Iris pigment epithelial cell (primary cell): Measurements from ENCODE around the gene MOCS1.

Experiments used
- DNase-seq: peaks from one replicate; pipeline ENCODE4 v3.0.0-alpha.2; 2011; ENCODE audit warnings: low read depth

MOCS1 gene

DNA sequence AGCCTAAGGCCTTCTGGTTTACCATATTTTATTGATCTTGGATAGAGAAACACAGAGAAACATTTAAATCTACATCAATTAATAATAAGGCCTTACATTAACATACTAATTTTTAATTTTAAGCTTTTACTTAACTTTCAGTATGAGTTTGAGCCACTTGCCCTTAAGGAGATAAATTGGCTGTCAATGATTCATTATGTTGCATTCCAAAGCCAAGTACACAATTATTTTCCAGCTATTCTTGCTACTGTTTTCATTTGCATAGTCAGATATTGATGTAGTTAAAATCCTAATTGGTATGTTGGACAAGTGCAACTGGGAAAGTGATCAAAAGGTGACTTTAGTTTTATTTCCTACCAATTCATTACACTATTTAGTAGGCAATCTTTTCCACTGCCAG lies 58.2 kb downstream of the MOCS1 start:
- no peak for DNase-seq

GRCh38 chr6:39873439-39873838 lies 60.8 kb downstream of the MOCS1 start:
- no peak for DNase-seq

GRCh38 chr6:39870950-39871349 lies 63.3 kb downstream of the MOCS1 start:
- no peak for DNase-seq

DNA sequence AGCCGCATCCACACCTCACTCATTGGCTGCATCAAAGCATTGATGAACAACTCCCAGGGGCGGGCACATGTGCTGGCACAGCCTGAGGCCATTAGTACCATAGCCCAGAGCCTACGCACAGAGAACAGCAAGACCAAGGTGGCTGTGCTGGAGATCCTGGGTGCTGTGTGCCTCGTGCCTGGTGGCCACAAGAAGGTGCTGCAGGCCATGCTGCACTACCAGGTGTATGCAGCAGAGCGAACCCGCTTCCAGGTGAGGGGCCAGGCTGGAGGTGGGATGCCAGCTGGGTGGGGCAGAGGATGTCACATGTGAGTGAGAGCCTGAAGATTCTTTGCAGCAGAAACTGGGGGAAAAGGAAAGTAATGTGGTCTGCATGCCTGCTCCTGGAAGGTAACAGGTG lies 66.7 kb downstream of the MOCS1 start:
- no peak for DNase-seq

DNA sequence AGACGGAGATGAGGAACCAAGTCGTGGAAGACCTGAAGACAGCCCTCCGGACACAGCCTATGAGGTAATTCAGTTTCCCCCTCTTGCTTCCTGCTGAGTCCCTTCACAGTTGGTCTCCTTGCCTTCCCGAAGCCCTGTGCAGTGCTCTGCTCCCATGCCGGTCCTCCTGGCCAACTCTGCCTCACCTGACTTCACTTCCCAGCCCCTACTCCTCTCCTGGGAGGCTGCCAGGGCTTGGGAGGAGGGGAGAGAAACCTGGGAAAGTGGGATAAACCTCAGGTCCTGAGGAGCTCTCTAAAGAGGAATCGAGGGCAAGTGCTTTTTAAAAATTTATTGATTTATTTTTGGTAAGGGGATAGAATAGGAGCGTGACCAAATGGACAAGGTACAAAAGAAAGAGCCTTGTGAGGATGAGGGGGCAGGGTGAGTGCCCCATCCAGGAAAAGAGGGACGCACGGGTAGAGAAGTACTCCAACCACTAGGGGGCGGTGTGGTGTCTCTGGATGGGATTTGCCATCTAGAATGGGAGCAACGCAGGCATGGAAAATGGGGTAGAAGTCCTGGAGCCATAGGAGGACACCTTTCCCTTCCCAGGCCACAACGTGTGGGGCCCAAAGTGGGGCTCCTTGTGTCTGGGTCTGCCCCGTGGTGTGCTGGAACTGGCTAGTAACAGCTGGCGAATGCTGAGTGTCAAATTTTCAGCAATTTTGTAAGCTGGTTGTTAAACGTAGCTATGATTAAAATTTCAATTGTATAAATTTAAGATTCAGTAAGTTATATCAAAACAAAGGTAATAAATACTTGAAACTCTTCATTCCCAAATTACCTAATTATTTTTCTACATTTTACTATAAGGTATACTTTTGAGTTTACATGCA lies 69.0 kb downstream of the MOCS1 start:
- peak; percentile 51 for DNase-seq

- DNase-seq: no peak
Observed at GRCh38 chr6:39861663-39862062, 72.6 kb downstream of the MOCS1 start.

DNA sequence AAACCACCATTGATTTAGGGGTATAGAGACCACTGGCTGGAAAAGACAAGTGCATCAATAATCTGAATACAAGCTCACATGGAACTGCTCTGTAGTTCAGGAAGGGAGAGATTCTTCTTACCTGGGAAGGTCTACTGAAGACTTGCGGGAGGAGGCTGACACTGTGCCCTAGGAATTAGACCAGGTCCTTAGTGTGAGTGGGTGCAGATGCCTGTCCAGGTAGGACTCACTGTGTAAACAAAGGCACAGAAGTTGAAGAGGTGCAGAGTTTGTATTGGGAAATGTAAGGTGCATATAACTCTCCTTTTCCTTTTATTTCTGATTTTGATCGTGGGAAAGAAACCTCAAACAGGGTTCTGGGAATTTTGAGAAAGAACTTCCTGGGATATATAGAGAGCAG lies 75.2 kb downstream of the MOCS1 start:
- no peak for DNase-seq

- peak; percentile 9 for DNase-seq
Observed at GRCh38 chr6:39855356-39855995, 78.8 kb downstream of the MOCS1 start.
